GM13976 (cell line): Measurements from ENCODE around the gene RNF39.
"Not testable (repeated sequence)": the region's sequence is repeated elsewhere in the genome, so short reads cannot be mapped to it uniquely, and the experiment has no call there.

Experiments
- DNase-seq: peaks from one replicate; pipeline ENCODE4 v3.0.0; 2012; ENCODE audit warnings: low spot score
- in situ Hi-C: fragments of 300-500 bp; cut with MboI; formaldehyde crosslinking; loops from one replicate; pipeline ENCODE4 v1.12.0; 2022; ENCODE audit warnings: low sequenced_read_pairs, mixed read lengths, inconsistent platforms; ENCODE audit not compliant: unreplicated experiment
- TF ChIP-seq, protein P1 (sequence below): IDR thresholded peaks from 2 replicates; pipeline ENCODE4 v1.5.1; 2012; ENCODE audit warnings: borderline replicate concordance, mild to moderate bottlenecking; ENCODE audit not compliant: insufficient read depth; ENCODE audit errors: extremely low read depth, missing control alignments, control extremely low read depth

Gene RNF39

DNA sequence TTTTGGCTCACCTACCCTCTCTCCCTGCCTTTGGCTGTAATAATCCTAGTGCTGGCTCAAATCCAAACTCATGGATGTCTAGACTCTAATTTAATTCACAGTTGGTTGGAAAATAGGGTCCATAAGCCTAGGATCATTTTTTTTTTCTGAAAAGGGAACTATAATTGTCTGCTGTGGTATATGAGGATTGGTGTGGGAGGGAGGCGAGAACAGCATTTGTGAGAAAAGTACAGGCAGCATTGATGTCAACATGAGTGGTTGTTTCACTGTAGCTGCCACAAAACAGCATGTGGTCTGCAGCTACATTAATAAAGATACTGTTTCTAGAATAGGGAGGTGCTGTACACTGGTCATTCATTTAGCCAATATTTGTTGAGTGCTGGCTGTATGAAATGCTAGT, 33.1 kb downstream of the RNF39 start:
- in situ Hi-C loops: no loop called here
- TF ChIP-seq, protein P1, sequence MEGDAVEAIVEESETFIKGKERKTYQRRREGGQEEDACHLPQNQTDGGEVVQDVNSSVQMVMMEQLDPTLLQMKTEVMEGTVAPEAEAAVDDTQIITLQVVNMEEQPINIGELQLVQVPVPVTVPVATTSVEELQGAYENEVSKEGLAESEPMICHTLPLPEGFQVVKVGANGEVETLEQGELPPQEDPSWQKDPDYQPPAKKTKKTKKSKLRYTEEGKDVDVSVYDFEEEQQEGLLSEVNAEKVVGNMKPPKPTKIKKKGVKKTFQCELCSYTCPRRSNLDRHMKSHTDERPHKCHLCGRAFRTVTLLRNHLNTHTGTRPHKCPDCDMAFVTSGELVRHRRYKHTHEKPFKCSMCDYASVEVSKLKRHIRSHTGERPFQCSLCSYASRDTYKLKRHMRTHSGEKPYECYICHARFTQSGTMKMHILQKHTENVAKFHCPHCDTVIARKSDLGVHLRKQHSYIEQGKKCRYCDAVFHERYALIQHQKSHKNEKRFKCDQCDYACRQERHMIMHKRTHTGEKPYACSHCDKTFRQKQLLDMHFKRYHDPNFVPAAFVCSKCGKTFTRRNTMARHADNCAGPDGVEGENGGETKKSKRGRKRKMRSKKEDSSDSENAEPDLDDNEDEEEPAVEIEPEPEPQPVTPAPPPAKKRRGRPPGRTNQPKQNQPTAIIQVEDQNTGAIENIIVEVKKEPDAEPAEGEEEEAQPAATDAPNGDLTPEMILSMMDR: no peak
- DNase-seq: peak; percentile 36

DNA sequence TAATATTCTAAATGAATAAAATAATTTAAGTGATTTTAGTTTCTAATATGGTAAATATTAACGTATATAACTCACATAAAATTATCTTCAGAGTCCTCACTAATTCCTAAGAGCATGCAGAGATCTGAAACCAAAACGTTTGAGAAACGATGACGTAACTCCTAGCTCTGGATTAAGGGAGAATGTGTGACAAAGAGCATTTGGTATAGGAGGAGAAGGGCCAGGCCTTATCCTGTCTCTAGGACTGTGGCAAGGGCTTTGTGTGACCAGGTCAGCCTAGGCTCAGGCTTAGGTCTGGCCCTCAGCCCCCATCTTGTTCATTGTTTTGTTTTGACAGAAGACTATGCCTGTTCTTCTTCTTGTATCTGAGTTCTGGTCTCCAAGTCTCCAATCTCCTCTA, 33.7 kb downstream of the RNF39 start:
- in situ Hi-C loops: no loop called here
- no peak for DNase-seq
- TF ChIP-seq, protein P1: no peak

DNA sequence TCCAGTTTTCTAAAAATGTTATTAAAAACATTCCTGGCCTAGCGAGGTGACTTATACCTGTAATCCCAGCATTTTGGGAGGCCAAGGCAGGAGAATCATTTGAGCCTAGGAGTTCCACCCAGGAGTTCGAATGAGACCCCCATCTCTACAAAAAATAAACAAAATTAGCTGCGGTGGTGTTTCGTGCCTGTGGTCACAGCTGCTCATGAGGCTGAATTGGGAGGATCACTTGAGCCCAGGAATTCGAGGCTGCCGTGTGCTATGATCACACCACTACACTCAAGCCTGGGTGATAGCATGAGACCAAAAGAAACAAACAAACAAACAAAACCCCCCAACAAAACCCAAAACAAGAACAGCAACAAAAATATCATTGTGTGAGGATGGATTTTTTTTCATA, 34.3 kb downstream of the RNF39 start:
- in situ Hi-C loops: no loop called here

DNA sequence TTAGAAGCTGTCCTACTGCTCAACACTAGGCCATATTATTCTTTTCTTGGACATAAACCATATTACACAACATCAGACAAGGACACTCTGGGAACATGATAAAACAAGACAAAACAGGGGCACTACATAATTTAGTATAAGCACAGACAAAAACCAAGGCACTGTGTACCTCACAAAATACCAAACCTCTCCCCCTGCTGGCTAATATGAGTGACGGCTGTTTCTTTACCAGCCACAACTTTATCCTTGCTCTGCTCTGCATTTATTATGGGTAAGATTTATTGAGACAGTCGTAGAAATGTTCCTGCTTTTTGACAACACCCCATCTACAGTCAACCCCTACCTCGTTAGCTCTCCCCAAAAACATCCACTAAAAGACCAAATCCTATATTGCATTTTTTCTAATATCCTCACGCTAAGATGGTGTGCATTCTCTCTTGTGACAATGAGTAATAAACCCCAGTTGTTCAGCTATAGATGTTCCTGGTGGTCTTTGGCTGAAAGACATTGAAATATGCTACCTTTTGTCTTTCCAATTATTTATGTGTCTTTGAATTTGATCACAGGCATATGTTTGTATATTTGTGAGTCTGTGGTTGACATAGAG, 38.3 kb downstream of the RNF39 start:
- TF ChIP-seq, protein P1: peak; percentile 35
- DNase-seq: peak; percentile 39
- in situ Hi-C loops: no loop called here

More for the DNA sequence above, 34.3 kb downstream of the RNF39 start:
- no peak for DNase-seq
- TF ChIP-seq, protein P1: no peak

DNA sequence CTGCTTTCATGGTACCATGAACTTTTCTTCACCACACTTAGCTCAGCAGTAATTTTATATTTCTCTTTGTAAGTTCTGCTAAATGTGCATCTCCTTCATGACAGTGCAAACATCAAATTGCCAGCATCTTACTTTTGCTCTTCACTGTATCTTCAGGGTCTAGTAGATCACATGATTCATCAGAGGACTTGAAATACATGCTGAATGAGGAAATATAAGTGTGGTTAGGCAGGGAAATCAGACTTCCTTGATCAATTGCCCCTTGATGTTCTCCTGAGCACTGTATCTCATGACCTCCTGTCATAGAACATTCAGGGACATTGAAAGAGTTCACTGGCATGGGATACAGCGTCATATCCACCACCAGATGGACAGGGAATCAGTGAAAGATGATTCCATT, 39.8 kb downstream of the RNF39 start:
- in situ Hi-C loops: no loop called here
- no peak for DNase-seq
- TF ChIP-seq, protein P1: no peak

DNA sequence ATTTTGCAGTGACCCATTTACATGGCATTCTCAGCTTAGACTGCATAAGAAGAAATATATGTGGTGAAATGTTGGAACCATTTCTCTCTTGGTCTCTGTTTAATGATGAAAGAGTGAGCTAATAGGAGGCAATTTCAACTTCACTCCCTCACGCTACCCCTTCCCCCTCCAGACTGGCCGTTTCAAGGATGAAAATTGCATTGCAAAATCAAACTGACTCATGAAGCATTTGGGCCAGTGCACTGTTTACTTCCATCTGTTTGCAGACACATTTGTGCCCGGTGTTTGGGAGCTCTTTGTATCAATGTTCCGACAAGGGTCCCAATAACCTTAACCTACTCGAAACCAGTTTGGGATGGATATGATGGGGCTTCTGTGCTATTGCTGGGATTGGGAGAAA, 42.1 kb downstream of the RNF39 start:
- in situ Hi-C loops, DNase-seq: not testable (repeated sequence)

DNA sequence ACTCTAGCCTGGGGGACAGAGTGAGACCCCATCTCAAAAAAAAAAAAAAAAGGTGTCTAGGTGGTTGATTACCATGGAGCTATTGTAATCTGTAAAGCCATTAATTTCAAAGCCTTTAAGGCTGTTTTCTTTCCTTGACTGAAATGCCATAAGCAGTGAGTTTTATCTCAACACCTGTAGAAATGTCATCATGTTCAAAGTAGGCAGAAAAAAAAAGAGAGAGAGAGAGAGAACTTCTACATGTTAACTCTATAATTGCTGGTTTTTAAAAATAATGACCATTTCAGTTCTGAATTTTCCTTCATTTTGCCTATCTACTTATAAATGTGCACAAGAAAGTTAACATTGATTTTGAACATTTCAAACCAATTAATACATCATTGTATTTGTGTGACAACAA, 44.2 kb downstream of the RNF39 start:
- DNase-seq: no peak
- TF ChIP-seq, protein P1: no peak
- in situ Hi-C loops: no loop called here
